HG02610 (cell line): ENCODE data around the gene SCYGR3.
"Not testable (repeated sequence)": the region's sequence is repeated elsewhere in the genome, so short reads cannot be mapped to it uniquely, and the experiment has no call there.

ENCODE experiments used
- ATAC-seq: cut with Tn5 transposase; IDR thresholded peaks from one replicate; pipeline ENCODE4 v1.9.1; 2021; ENCODE audit warnings: mild to moderate bottlenecking, moderate library complexity; ENCODE audit not compliant: unreplicated experiment

SCYGR3 gene

DNA sequence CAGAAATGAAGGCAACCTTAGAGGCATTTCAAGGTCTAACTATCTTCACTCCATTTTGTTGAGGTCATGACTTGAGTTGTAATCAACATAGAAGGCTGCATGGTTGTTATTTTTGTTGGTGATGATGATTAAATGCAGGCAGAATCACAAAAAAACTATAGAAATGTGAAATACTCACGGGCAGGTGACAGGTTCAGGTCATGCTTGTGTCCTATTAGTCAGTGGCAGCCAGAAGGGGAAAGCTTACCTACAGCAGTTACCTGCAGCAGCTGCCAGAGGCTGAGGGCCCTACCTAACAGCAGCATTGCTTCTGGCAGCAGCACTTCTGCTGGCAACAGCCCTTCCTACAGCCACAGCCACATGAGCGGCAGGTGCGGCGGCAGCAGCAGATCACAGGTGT is 394 bp downstream of the SCYGR3 start:
- ATAC-seq, result no peak

DNA sequence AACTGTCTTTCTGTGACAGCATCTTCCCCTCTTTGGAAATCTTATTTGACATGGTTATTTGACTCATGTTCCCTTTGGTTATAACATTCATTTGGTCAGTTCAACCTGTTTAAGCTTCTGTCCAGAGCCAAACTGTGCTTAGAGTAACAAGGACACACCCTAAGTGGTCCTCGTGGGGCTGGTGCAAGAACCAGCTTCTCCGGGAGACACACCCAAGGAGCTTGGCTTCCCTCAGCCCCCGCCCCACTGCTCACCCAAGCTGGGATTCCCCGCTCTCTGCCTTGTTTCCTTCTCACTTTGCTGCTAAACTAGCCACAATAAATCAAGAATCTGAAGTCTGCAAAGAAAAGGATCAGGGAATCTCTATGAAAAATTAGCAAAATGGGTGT is 1.4 kb downstream of the SCYGR3 start:
- ATAC-seq, result no peak

DNA sequence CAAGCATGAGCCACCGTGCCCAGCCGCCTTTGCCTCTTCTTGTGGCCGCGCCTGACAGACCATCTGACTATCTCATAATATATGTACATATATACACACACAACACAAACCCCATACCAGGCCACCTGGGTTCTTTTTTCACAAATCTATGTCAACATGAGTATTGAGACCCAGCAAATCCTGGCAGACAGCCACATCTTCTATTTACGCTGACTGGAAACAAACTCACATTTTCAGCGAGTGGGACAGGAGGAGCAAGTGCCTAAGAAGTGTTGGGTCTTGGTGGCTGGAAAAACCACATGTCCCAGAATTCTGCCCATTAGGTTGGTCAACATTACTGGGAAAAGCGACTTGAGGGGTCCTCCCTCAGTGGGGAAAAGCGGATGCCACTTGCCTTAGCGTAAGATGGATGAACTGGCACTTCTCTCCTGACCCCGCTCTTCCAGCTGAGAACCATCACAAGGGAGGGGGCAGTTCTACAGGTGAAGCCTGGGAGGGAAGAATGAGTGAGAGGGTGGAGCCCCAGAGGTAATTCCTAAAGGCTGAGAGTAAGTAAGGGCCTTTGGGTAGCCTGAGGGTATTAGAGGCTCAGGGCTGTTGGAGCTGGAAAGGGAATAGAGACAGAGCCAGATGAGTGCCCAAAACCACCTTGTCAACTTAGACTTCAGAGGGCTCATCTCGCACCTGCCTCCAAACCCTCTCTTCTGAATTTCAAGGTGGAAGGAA is 1.9 kb downstream of the SCYGR3 start:
- ATAC-seq, result no peak

- no peak for ATAC-seq
Measured at GRCh38 chr2:227610123-227610522, 4.5 kb downstream of the SCYGR3 start.

- ATAC-seq, result peak; percentile 41
Measured at GRCh38 chr2:227608561-227609338, 5.9 kb downstream of the SCYGR3 start.

DNA sequence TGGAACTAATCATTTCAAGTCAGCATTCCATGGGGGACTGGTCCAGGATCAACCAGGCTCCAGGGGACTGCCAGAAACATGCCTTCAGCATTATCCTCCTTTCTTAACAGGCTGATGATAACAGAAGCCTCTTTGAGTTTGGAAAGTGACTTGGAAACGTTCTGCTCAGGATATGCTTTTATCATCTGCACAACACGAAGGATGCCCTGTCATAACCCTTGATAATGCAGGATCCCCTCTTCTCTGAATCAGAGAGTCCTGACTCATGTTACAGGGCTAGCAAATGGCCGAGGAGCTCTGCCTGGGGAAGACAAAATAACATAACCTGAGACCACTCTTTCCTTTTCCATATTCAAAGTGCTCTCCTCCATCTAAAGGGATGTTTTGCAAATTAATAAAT is 6.7 kb downstream of the SCYGR3 start:
- ATAC-seq, result no peak

GRCh38 chr2:227606476-227606875 is 8.2 kb downstream of the SCYGR3 start:
- ATAC-seq, result no peak

GRCh38 chr2:227602358-227602757 is 12.3 kb downstream of the SCYGR3 start:
- no peak for ATAC-seq

DNA sequence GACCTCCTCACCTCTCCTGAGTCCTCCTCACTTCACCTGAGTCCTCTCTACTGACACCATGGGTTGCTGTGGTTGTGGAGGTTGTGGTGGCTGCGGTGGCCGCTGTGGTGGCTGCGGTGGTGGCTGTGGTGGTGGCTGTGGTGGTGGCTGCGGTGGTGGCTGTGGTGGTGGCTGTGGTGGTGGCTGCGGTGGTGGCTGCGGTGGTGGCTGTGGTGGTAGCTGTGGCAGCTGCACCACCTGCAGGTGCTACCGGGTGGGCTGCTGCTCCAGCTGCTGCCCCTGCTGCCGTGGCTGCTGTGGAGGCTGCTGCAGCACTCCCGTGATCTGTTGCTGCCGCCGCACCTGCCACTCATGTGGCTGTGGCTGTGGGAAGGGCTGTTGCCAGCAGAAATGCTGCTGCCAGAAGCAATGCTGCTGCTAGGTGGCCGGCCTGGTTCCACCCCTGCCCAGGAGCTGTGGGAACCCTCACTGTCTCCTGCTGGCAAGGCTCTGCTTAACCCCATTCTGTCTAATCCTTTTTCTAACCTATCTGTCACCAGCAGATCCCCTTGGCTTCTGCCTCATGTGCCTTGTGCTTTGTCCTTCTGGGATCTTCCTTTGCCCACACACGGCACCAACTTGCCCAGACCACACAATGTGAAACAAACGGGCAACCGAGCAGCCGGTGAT is 15.7 kb downstream of the SCYGR3 start, which contains the start of gene SCYGR2:
Gene SCYGR2, plus strand, starts transcription at position 59 of the 669 bp plus-strand sequence. Its CDS starts 0 bp downstream, at position 59.
- not testable (repeated sequence) for ATAC-seq

- no peak for ATAC-seq
Measured at GRCh38 chr2:227597998-227598397, 16.6 kb downstream of the SCYGR3 start.

- ATAC-seq, result no peak
Measured at GRCh38 chr2:227597036-227597435, 17.6 kb downstream of the SCYGR3 start.

DNA sequence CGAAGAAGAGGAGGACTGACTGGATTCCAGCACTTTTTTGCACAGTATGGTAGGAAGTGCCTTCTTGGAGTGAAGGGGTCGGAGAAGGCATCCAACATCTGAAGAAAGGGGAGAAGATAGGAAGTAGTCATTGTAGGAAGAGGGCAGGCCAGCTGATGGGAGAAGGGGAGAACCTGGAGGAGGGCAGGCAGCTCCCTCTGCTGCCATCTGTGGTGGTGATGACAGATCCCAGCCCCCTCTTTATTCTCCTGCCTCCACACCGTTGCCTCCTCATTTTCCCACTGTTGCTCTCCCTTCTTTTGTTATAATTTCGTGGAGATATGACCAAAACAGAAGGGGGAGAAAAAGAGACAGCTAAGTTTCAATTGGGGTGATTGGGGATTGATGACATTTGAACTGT is 18.8 kb downstream of the SCYGR3 start:
- ATAC-seq, result no peak

GRCh38 chr2:227592694-227593387 is 21.8 kb downstream of the SCYGR3 start:
- peak; percentile 80 for ATAC-seq

DNA sequence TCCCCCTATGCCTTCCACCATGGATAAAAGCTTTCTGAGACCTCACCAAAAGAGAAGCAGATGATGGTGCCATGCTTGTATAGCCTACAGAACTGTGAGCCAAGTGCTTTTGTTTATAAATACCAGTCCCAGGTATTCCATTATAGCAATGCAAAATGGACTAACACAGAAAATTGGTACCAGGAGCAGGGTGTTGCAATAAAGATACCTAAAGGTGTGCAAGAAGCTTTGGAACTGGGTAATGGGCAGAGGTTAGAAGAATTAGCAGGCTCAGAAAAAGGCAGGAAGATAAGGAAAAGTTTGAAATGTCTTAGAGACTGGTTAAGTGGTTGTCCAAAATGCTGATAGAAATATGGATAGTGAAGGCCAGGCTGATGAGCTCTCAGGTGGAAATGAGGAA is 32.3 kb downstream of the SCYGR3 start:
- no peak for ATAC-seq

DNA sequence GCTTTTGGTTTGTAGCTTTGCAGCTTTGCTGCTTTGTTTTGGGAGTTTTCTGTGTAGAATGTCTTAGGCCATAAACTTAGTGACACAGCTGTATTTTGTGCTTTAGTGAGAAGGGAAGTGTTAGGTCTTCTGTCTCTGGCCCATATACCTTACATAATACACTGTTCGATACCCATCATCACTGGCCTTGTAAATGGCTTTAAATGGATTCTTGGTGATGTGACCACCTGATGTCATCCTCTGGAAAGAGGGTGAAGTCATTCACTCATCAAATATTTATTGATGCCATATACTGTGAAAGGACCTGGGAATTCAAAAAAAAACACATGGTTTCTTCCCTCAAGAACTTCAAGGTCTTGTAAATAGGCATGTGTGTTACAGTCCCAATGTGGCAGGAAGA is 34.8 kb downstream of the SCYGR3 start:
- no peak for ATAC-seq

GRCh38 chr2:227578642-227579041 is 36.0 kb downstream of the SCYGR3 start:
- ATAC-seq, result no peak

DNA sequence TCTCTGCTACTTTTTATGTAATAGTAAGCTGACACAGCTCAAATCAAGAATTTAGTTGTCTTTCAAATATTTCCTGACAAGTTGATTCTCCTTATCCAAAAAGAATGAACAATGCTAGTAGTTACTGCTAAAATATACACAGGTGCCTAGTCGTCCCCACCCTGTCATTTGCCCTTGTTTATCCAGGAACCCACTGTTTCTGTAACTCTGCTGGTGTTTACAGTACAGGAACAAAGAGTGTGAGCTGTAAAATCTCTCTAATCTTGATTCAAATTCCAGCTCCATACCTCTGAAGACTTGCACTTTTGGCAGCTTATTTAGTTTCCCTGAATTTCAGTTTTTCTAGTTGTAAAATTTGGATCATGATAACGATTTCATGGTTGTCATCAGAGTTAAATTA is 37.1 kb downstream of the SCYGR3 start:
- no peak for ATAC-seq

DNA sequence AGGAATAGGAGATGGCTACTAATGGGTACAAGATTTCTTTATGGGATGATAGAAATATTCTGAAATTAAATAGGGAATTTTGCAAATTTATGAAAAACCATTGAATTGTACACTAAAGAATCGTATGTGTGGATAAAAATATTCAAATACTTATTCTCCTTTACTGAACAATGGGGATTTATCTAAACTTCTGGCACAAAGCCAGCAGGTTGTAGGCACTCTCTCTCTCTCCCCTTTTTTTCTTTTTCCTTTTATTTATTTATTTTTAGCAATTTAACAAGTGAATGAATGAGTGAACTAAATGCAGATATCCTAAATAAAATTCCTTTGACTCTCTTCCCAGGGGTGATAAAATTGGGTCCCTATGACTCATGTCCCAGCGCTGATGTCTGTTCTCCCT is 37.8 kb downstream of the SCYGR3 start:
- no peak for ATAC-seq

DNA sequence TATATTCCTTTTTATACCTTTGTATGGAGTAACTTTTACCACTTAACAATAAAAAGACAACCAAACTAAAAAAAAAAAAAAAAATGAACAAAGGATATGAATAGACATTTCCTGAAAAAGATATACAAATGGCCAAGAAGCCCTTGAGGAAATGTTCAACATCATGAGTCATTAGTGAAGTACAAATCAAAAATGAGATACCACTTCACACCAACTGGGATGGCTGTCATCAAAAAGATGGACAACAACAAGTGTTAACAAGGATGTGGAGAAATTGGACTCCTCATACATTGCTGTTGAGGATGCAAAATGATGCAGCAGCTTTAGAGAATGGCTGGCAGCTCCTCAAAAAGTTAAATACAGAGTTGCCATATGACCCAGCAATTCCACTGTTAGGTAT is 38.5 kb downstream of the SCYGR3 start:
- ATAC-seq, result no peak

- no peak for ATAC-seq
Measured at GRCh38 chr2:227570615-227571014, 44.0 kb downstream of the SCYGR3 start.

GRCh38 chr2:227568852-227569169 is 45.8 kb downstream of the SCYGR3 start:
- ATAC-seq, result no peak
